Astrocyte (in vitro differentiated cells and primary cell): Measurements from ENCODE around the gene PRSS50. TPM values are rescaled to one million over a fixed set of nuclear protein-coding genes. Genes with fewer than 3 reads are reported as not detected.

Experiments used
- DNase-seq: peaks from one replicate; pipeline ENCODE4 v3.0.0-alpha.2; 2010; ENCODE audit warnings: low read depth
- FAIRE-seq: peaks from 2 replicates; lab custom pipeline; 2011; peaks lifted over from hg19 to GRCh38; lab: Jason Lieb, UNC
- H2AFZ ChIP-seq: 2 replicates; pipeline ENCODE4 v1.6.0; 2012; ENCODE audit warnings: low read depth, low read length, inconsistent platforms
- H3K27ac ChIP-seq: 2 replicates; pipeline ENCODE4 v1.5.1; 2011; ENCODE audit warnings: low read depth, low read length, inconsistent platforms
- H3K27me3 ChIP-seq: 2 replicates; pipeline ENCODE4 v1.6.0; 2011; ENCODE audit warnings: low read length, inconsistent platforms; ENCODE audit not compliant: insufficient read depth
- H3K36me3 ChIP-seq: 2 replicates; pipeline ENCODE4 v1.5.1; 2011; ENCODE audit warnings: low read length, inconsistent platforms; ENCODE audit not compliant: insufficient read depth
- H3K4me1 ChIP-seq: 2 replicates; pipeline ENCODE4 v1.5.1; 2011; ENCODE audit warnings: low read length, inconsistent platforms; ENCODE audit not compliant: insufficient read depth
- H3K4me2 ChIP-seq: 2 replicates; pipeline ENCODE4 v1.6.0; 2012; ENCODE audit warnings: low read length, inconsistent platforms
- H3K4me3 ChIP-seq: 2 replicates; pipeline ENCODE4 v1.5.1; 2011; ENCODE audit warnings: low read depth, mild to moderate bottlenecking, low read length, inconsistent platforms; ENCODE audit not compliant: insufficient read depth
- H3K79me2 ChIP-seq: 2 replicates; pipeline ENCODE4 v1.6.0; 2012; ENCODE audit warnings: mild to moderate bottlenecking, low read length, inconsistent platforms; ENCODE audit not compliant: insufficient read depth
- H3K9ac ChIP-seq: 2 replicates; pipeline ENCODE4 v1.6.0; 2012; ENCODE audit warnings: mild to moderate bottlenecking, low read length, inconsistent platforms
- H3K9me3 ChIP-seq: 2 replicates; pipeline ENCODE4 v1.5.1; 2012; ENCODE audit warnings: low read depth, mild to moderate bottlenecking, low read length, inconsistent platforms; ENCODE audit not compliant: insufficient read depth
- H4K20me1 ChIP-seq: 2 replicates; pipeline ENCODE4 v1.6.0; 2012; ENCODE audit warnings: low read length, inconsistent platforms; ENCODE audit not compliant: insufficient read depth
- H3K27ac Mint-ChIP-seq: one replicate; pipeline ENCODE4 v1.8.0; 2021; ENCODE audit warnings: mild to moderate bottlenecking, mixed read lengths; ENCODE audit not compliant: unreplicated experiment
- H3K27me3 Mint-ChIP-seq: one replicate; pipeline ENCODE4 v1.8.0; 2021; ENCODE audit warnings: low read depth, mixed read lengths; ENCODE audit not compliant: unreplicated experiment
- H3K36me3 Mint-ChIP-seq: one replicate; pipeline ENCODE4 v1.8.0; 2021; ENCODE audit warnings: low read depth, mixed read lengths; ENCODE audit not compliant: unreplicated experiment
- H3K4me1 Mint-ChIP-seq: one replicate; pipeline ENCODE4 v1.8.0; 2021; ENCODE audit warnings: low read depth, mixed read lengths; ENCODE audit not compliant: unreplicated experiment
- H3K4me3 Mint-ChIP-seq: one replicate; pipeline ENCODE4 v1.8.0; 2021; ENCODE audit warnings: mild to moderate bottlenecking, moderate library complexity, mixed read lengths; ENCODE audit not compliant: unreplicated experiment
- H3K9me3 Mint-ChIP-seq: one replicate; pipeline ENCODE4 v1.8.0; 2021; ENCODE audit warnings: mild to moderate bottlenecking, mixed read lengths; ENCODE audit not compliant: unreplicated experiment
- CTCF ChIP-seq: IDR thresholded peaks from 2 replicates; pipeline ENCODE4 v1.5.1; 2011; ENCODE audit warnings: low read depth, mild to moderate bottlenecking, inconsistent platforms, low read length, moderate library complexity; ENCODE audit not compliant: insufficient read depth
- EZH2 ChIP-seq: IDR thresholded peaks from 2 replicates; pipeline ENCODE4 v1.6.1; 2012; ENCODE audit warnings: mild to moderate bottlenecking, low read length, inconsistent platforms; ENCODE audit not compliant: insufficient read depth
- total RNA-seq: library from RNA; stranded (reverse); gene quantifications from 2 replicates; pipeline ENCODE4 v1.2.1, GENCODE V29; 2021

Gene PRSS50
- total RNA-seq, 1 donor from 2014 or later = not detected

GRCh38 chr3:46737329-46737731 lies 19.7 kb upstream of the PRSS50 start:
- TF ChIP-seq CTCF (no peak), EZH2 (no peak)
- H3K9me3 Mint-ChIP-seq = no peaks in the 10 kb centered on the region
- DNase-seq (no peak), FAIRE-seq (no peak)
- H3K4me3 Mint-ChIP-seq = no peak overlapping the region
- H3K4me2 ChIP-seq = no peak overlapping the region
- no peaks in the 10 kb centered on the region for H3K36me3 Mint-ChIP-seq
- H3K79me2 ChIP-seq = no peaks in the 10 kb centered on the region
- no peak overlapping the region for H3K9ac ChIP-seq
- H3K27ac ChIP-seq = no peak overlapping the region
- peaks cover 27% of the 10 kb centered on the region for H3K27me3 Mint-ChIP-seq
- H3K9me3 ChIP-seq = no peaks in the 10 kb centered on the region
- H2AFZ ChIP-seq = no peak overlapping the region
- no peaks in the 10 kb centered on the region for H3K4me1 Mint-ChIP-seq
- H3K4me1 ChIP-seq = no peaks in the 10 kb centered on the region
- no peaks in the 10 kb centered on the region for H3K36me3 ChIP-seq
- no peaks in the 10 kb centered on the region for H4K20me1 ChIP-seq
- H3K4me3 ChIP-seq = no peak overlapping the region
- H3K27me3 ChIP-seq = no peaks in the 10 kb centered on the region
- no peak overlapping the region for H3K27ac Mint-ChIP-seq

GRCh38 chr3:46736006-46736872 lies 18.6 kb upstream of the PRSS50 start:
- Histone ChIP-seq H3K4me3 (no peak overlapping the region), H3K79me2 (no peaks in the 10 kb centered on the region), H3K9me3 (no peaks in the 10 kb centered on the region), H3K4me1 (no peaks in the 10 kb centered on the region), H4K20me1 (no peaks in the 10 kb centered on the region), H2AFZ (no peak overlapping the region), H3K4me2 (no peak overlapping the region), H3K27ac (no peak overlapping the region), H3K27me3 (no peaks in the 10 kb centered on the region), H3K36me3 (no peaks in the 10 kb centered on the region), H3K9ac (no peak overlapping the region)
- DNase-seq (no peak), FAIRE-seq (no peak)
- Mint-ChIP-seq H3K27ac (no peak overlapping the region), H3K4me3 (no peak overlapping the region), H3K9me3 (no peaks in the 10 kb centered on the region), H3K4me1 (no peaks in the 10 kb centered on the region), H3K36me3 (no peaks in the 10 kb centered on the region), H3K27me3 (peaks cover 30% of the 10 kb centered on the region)
- TF ChIP-seq CTCF = no peak
- TF ChIP-seq EZH2 = no peak

GRCh38 chr3:46734773-46735172 lies 17.1 kb upstream of the PRSS50 start:
- no peak for DNase-seq
- no peak overlapping the region for H3K4me3 Mint-ChIP-seq

More at GRCh38 chr3:46734773-46735172, 17.1 kb upstream of the PRSS50 start:
- no peaks in the 10 kb centered on the region for H3K36me3 Mint-ChIP-seq
- no peaks in the 10 kb centered on the region for H3K27me3 ChIP-seq
- H3K27ac ChIP-seq = no peak overlapping the region
- no peak overlapping the region for H3K27ac Mint-ChIP-seq
- no peaks in the 10 kb centered on the region for H3K9me3 Mint-ChIP-seq
- no peaks in the 10 kb centered on the region for H3K36me3 ChIP-seq
- H2AFZ ChIP-seq = no peak overlapping the region
- H3K4me3 ChIP-seq = no peak overlapping the region
- TF ChIP-seq EZH2 (no peak), CTCF (no peak)
- no peak for FAIRE-seq
- no peaks in the 10 kb centered on the region for H3K9me3 ChIP-seq
- H3K27me3 Mint-ChIP-seq = peaks cover 30% of the 10 kb centered on the region
- no peaks in the 10 kb centered on the region for H4K20me1 ChIP-seq
- H3K4me1 Mint-ChIP-seq = no peaks in the 10 kb centered on the region
- H3K4me2 ChIP-seq = no peak overlapping the region
- H3K9ac ChIP-seq = no peak overlapping the region
- no peaks in the 10 kb centered on the region for H3K4me1 ChIP-seq
- no peaks in the 10 kb centered on the region for H3K79me2 ChIP-seq
